K562 (cell line): ENCODE results near the gene CCDC174. TPM values are rescaled to one million over a fixed set of nuclear protein-coding genes. Genes with fewer than 3 reads are reported as not detected.
A peak's percentile ranks its signal among the peaks of the same experiment; 100 is the strongest.

Source experiments
- ATAC-seq: fragments of 200-7000 bp; cut with Tn5 transposase; 3 replicates; pipeline ENCODE4 v1.9.1; 2020; ENCODE audit warnings: moderate library complexity
- BruUV-seq: library from RNA; stranded (reverse); fragments of 400-500 nt; replicated peaks from 2 replicates; lab custom pipeline; 2021; lab: Mats Ljungman, UMichigan
- CTCF ChIA-PET: fragments of 300-600 bp; formaldehyde crosslinking; extraction: SDS; loops from one replicate; lab custom pipeline; 2021; ENCODE audit warnings: low intra/inter-chr PET ratio; lab: Yijun Ruan, JAX
- POLR2A ChIA-PET: fragments of 300-600, 350-650 bp; sonication (Branson Sonifier 250); formaldehyde crosslinking; extraction: SDS; loops from one replicate; lab custom pipeline; 2021; ENCODE audit warnings: antibody characterized with exemption, inconsistent platforms; lab: Yijun Ruan, JAX
- DNase-seq, 4 experiments: peaks; one replicate each; pipeline versions ENCODE4 v3.0.0 to v3.0.0-alpha.2; 2011 to 2018; ENCODE audit warnings: low spot score in 3 of 4, mixed read lengths in 3 of 4; ENCODE audit errors: extremely low read depth in 1 of 4
- FAIRE-seq: peaks from 2 replicates; lab custom pipeline; 2011; peaks lifted over from hg19 to GRCh38; lab: Jason Lieb, UNC
- H2AFZ ChIP-seq: 2 replicates; pipeline ENCODE4 v1.6.0; 2011; ENCODE audit warnings: low read depth, low read length, control low read depth, inconsistent platforms
- H3K27ac ChIP-seq: fragments of 200-600 bp; 3 replicates; pipeline ENCODE4 v1.8.0; 2011; ENCODE audit warnings: low read depth, mild to moderate bottlenecking, control low read depth, inconsistent platforms, low read length, moderate library complexity, mixed read lengths; ENCODE audit errors: extremely low read depth
- H3K27me3 ChIP-seq, 2 experiments: fragments of 300-600 bp in 1 of 2; 2 replicates in 1 of 2; 3 replicates in 1 of 2; pipeline versions ENCODE4 v1.6.0 to v1.8.0; 2011; ENCODE audit warnings: inconsistent platforms in 2 of 2, low read length in 2 of 2, mild to moderate bottlenecking in 1 of 2, mixed read lengths in 1 of 2, moderate library complexity in 1 of 2; ENCODE audit not compliant: control insufficient read depth in 2 of 2, insufficient read depth in 2 of 2
- H3K36me3 ChIP-seq: fragments of 300-600 bp; 3 replicates; pipeline ENCODE4 v1.8.0; 2011; ENCODE audit warnings: mild to moderate bottlenecking, low read length, inconsistent platforms; ENCODE audit not compliant: control insufficient read depth, insufficient read depth
- H3K4me1 ChIP-seq, 2 experiments: fragments of 200-600 bp in 1 of 2; replicated peaks in 1 of 2; 2 replicates in 1 of 2; 3 replicates in 1 of 2; pipeline versions ENCODE4 v1.5.1 to v1.8.0; 2011; ENCODE audit warnings: inconsistent platforms in 2 of 2, low read length in 2 of 2, mild to moderate bottlenecking in 1 of 2, mixed read lengths in 1 of 2, moderate library complexity in 1 of 2; ENCODE audit not compliant: control insufficient read depth in 2 of 2, insufficient read depth in 2 of 2
- H3K4me2 ChIP-seq: 2 replicates; pipeline ENCODE4 v1.6.1; 2011; ENCODE audit warnings: low read length, control low read depth, inconsistent platforms, mixed read lengths; ENCODE audit not compliant: insufficient read depth
- H3K4me3 ChIP-seq: fragments of 200-600 bp; sonication (generic), shearing (Covaris generic); 2 replicates; pipeline ENCODE4 v1.5.1; 2016; ENCODE audit warnings: control low read depth, inconsistent platforms
- H3K79me2 ChIP-seq: fragments of 200-600 bp; 3 replicates; pipeline ENCODE4 v1.8.0; 2011; ENCODE audit warnings: low read length, inconsistent platforms; ENCODE audit not compliant: control insufficient read depth, insufficient read depth
- H3K9ac ChIP-seq, 2 experiments: 2 replicates each; pipeline versions ENCODE4 v1.6.0 to v1.6.1; 2011; ENCODE audit warnings: low read depth in 2 of 2, low read length in 2 of 2, control low read depth in 1 of 2, inconsistent platforms in 1 of 2, mild to moderate bottlenecking in 1 of 2, mixed read lengths in 1 of 2; ENCODE audit not compliant: insufficient read depth in 1 of 2
- H3K9me1 ChIP-seq: one replicate; pipeline ENCODE4 v1.6.0; 2011; ENCODE audit warnings: inconsistent platforms, mild to moderate bottlenecking, low read length, moderate library complexity; ENCODE audit not compliant: control insufficient read depth, insufficient read depth
- H3K9me3 ChIP-seq: replicated peaks from 2 replicates; pipeline ENCODE4 v1.5.1; 2011; ENCODE audit warnings: low read depth, low read length, inconsistent platforms; ENCODE audit not compliant: control insufficient read depth, insufficient read depth
- H4K20me1 ChIP-seq: replicated peaks from 2 replicates; pipeline ENCODE4 v1.6.1; 2011; ENCODE audit warnings: low read length, inconsistent platforms, mixed read lengths; ENCODE audit not compliant: control insufficient read depth, insufficient read depth
- ASH1L ChIP-seq: fragments of 450-650 bp; IDR thresholded peaks from 2 replicates; pipeline ENCODE4 v1.6.1; 2018; ENCODE audit warnings: borderline replicate concordance, mild to moderate bottlenecking, low read depth; ENCODE audit not compliant: partially characterized antibody
- BHLHE40 ChIP-seq: IDR thresholded peaks from 2 replicates; pipeline ENCODE4 v1.6.1; 2011; ENCODE audit warnings: low read length, improper control_type of control experiment
- GABPB1 ChIP-seq: sonication (generic); formaldehyde crosslinking; IDR thresholded peaks from 2 replicates; pipeline ENCODE4 v1.8.0; 2022; ENCODE audit warnings: mild to moderate bottlenecking, missing genetic modification reagents
- HCFC1 ChIP-seq: IDR thresholded peaks from 2 replicates; pipeline ENCODE4 v1.6.1; 2012; ENCODE audit warnings: low read depth, low read length, improper control_type of control experiment
- ILK ChIP-seq: fragments of 450-650 bp; IDR thresholded peaks from 2 replicates; pipeline ENCODE4 v1.6.1; 2016; ENCODE audit warnings: missing genetic modification characterization, low read depth, mild to moderate bottlenecking, missing compliant biosample characterization, moderate library complexity, borderline replicate concordance
- KLF10 ChIP-seq: fragments of 250-450 bp; sonication (Bioruptor Pico); IDR thresholded peaks from 2 replicates; pipeline ENCODE4 v1.6.1; 2021; ENCODE audit warnings: matching md5 sums
- NONO ChIP-seq, 2 experiments: fragments of 200-400 bp in 1 of 2; fragments of 450-650 bp in 1 of 2; formaldehyde crosslinking in 1 of 2; IDR thresholded peaks; 2 replicates each; pipeline ENCODE4 v1.6.1; 2017; ENCODE audit warnings: low read depth in 2 of 2, mild to moderate bottlenecking in 2 of 2, moderate library complexity in 2 of 2, low read length in 1 of 2
- NR2F6 ChIP-seq: fragments of 450-650 bp; formaldehyde crosslinking; IDR thresholded peaks from 2 replicates; pipeline ENCODE4 v1.4.0; 2020; ENCODE audit warnings: mild to moderate bottlenecking
- PRMT5 ChIP-seq: sonication (generic); formaldehyde crosslinking; IDR thresholded peaks from 2 replicates; pipeline ENCODE4 v1.5.0; 2020; ENCODE audit warnings: missing genetic modification reagents
- RFX1 ChIP-seq: fragments of 450-650 bp; IDR thresholded peaks from 2 replicates; pipeline ENCODE4 v1.6.1; 2016; ENCODE audit warnings: mild to moderate bottlenecking, moderate library complexity
- ZNF217 ChIP-seq: sonication (generic); formaldehyde crosslinking; IDR thresholded peaks from 2 replicates; pipeline ENCODE4 v1.8.0; 2022; ENCODE audit warnings: mild to moderate bottlenecking, missing genetic modification reagents
- ZNF282 ChIP-seq: sonication (generic); formaldehyde crosslinking; IDR thresholded peaks from 2 replicates; pipeline ENCODE4 v1.8.1; 2023; ENCODE audit warnings: missing genetic modification reagents
- WGBS: fragments of 100-300 bp; shearing (Covaris generic); methylation state at CpG from one replicate; pipeline ENCODE4 v1.1.6; 2016; ENCODE audit warnings: low coverage, mixed read lengths; ENCODE audit not compliant: insufficient coverage; ENCODE audit errors: missing lambda C conversion rate; 5-methylcytosine and 5-hydroxymethylcytosine counted together
- in situ Hi-C: fragments of 300-500 bp; cut with MboI; formaldehyde crosslinking; loops from 4 replicates; pipeline ENCODE4 v1.15.0; 2018; ENCODE audit warnings: inconsistent platforms, mixed read lengths
- intact Hi-C: fragments of 100-400 bp; cut with micrococcal nuclease; formaldehyde crosslinking; loops from 2 replicates; pipeline ENCODE4 v1.14.2; 2022
- polyA plus RNA-seq, 8 experiments: library from polyadenylated mRNA; depleted of rRNA in 4 of 8; stranded (reverse) in 5 of 8; unstranded in 3 of 8; fragments of >200 nt; fragmentation: Nextera tagmentation in 2 of 8; fragmentation: Illumina TruSeq in 1 of 8; extraction: Ambion mirVana in 2 of 8; extraction: Trizol in 1 of 8; gene quantifications; 2 replicates each; pipeline versions ENCODE4 v1.2.1 to v1.2.3, GENCODE V29; 2011 to 2014; ENCODE audit warnings: inconsistent platforms in 1 of 8, missing spikeins in 1 of 8
- total RNA-seq, 7 experiments: library from RNA; depleted of rRNA in 6 of 7; stranded (reverse); fragments of >200 nt in 6 of 7; fragmentation: Illumina TruSeq in 2 of 7; extraction: Trizol in 2 of 7; gene quantifications; 2 replicates each; pipeline versions ENCODE4 v1.2.1 to v1.2.3, GENCODE V29; 2011 to 2021; ENCODE audit warnings: low replicate concordance in 1 of 7
- TF ChIP-seq, protein P1 (sequence below): sonication (generic); formaldehyde crosslinking; IDR thresholded peaks from 2 replicates; pipeline ENCODE4 v1.8.0; 2022; ENCODE audit warnings: mild to moderate bottlenecking, missing genetic modification reagents
- TF ChIP-seq, protein P2 (sequence below): fragments of 450-650 bp; IDR thresholded peaks from 2 replicates; pipeline ENCODE4 v1.7.0; 2016; ENCODE audit warnings: borderline replicate concordance
- TF ChIP-seq, protein P3 (sequence below): fragments of 250-450 bp; sonication (Bioruptor Pico); IDR thresholded peaks from 2 replicates; pipeline ENCODE4 v1.5.0; 2021
- TF ChIP-seq, protein P4 (sequence below): fragments of 200-800 bp; sonication (Bioruptor generic); IDR thresholded peaks from 2 replicates; pipeline ENCODE4 v1.6.1; 2017; ENCODE audit warnings: missing genetic modification characterization, missing compliant biosample characterization
- TF ChIP-seq, protein P5 (sequence below): fragments of 450-650 bp; formaldehyde crosslinking; IDR thresholded peaks from 2 replicates; pipeline ENCODE4 v1.4.0; 2020; ENCODE audit warnings: mild to moderate bottlenecking, moderate library complexity

CCDC174 gene
- total and polyA plus RNA-seq, 9 of the 15 experiments (the other 6 are each of a cell fraction or from before 2014, with no cell fraction given): 7.4 to 41.0 (median 28.5) TPM

DNA sequence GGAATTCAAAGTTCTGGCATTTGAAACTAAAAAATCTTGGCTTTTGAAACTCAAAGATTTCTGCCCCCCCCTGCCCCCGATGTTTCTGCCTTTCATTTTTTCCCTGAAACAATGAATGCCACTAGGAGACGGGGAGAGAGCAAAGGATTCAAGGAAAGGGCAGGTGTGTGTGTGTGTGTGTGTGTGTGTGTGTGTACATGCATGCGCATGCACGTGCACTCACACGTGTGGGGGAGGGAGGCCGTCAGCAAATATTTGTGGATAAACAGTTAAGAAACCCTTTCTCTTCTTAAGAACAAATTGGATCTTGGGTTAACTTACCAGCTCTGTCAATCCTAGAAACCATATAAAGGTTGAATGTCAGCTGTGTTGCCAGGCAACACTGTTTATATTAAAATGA is 29.2 kb upstream of the CCDC174 start:
- ChIA-PET CTCF (no interaction called here), POLR2A (interaction anchor here (0.8 kb wide), 1 partner anchor 8 kb away, joined by 5 read pairs; no protein-coding TSS in a partner anchor)
- no peak for DNase-seq
- WGBS: 6% methylated on average over 6 of the region's 6 CpGs
- Histone ChIP-seq H3K36me3 (no peaks in the 10 kb centered on the region), H2AFZ (no peak overlapping the region), H3K27ac (no peak overlapping the region), H3K9me1 (no peaks in the 10 kb centered on the region), H3K9me3 (no peaks in the 10 kb centered on the region), H3K4me2 (no peak overlapping the region), H3K79me2 (no peaks in the 10 kb centered on the region), H3K27me3 (peaks cover 26 to 55% of the 10 kb centered on the region in 2 experiments), H3K4me3 (no peak overlapping the region), H3K9ac (no peak overlapping the region), H4K20me1 (no peaks in the 10 kb centered on the region; the same call in 1 of the 2 replicates), H3K4me1 (peaks cover 2 to 7% of the 10 kb centered on the region in 2 experiments; a peak in 2 of 5 replicates)
- no peak for ATAC-seq
- in situ Hi-C loops: no loop called here
- intact Hi-C loops: no loop called here
- FAIRE-seq: no peak
- no TSS peak for BruUV-seq
- TF ChIP-seq ILK: no peak
- no peak for TF ChIP-seq ZNF282 (CRISPR knock-in tag)
- TF ChIP-seq, protein P1, sequence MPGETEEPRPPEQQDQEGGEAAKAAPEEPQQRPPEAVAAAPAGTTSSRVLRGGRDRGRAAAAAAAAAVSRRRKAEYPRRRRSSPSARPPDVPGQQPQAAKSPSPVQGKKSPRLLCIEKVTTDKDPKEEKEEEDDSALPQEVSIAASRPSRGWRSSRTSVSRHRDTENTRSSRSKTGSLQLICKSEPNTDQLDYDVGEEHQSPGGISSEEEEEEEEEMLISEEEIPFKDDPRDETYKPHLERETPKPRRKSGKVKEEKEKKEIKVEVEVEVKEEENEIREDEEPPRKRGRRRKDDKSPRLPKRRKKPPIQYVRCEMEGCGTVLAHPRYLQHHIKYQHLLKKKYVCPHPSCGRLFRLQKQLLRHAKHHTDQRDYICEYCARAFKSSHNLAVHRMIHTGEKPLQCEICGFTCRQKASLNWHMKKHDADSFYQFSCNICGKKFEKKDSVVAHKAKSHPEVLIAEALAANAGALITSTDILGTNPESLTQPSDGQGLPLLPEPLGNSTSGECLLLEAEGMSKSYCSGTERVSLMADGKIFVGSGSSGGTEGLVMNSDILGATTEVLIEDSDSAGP (CRISPR knock-in tag): no peak
- TF ChIP-seq ZNF217 (CRISPR knock-in tag): no peak
- TF ChIP-seq, protein P2, sequence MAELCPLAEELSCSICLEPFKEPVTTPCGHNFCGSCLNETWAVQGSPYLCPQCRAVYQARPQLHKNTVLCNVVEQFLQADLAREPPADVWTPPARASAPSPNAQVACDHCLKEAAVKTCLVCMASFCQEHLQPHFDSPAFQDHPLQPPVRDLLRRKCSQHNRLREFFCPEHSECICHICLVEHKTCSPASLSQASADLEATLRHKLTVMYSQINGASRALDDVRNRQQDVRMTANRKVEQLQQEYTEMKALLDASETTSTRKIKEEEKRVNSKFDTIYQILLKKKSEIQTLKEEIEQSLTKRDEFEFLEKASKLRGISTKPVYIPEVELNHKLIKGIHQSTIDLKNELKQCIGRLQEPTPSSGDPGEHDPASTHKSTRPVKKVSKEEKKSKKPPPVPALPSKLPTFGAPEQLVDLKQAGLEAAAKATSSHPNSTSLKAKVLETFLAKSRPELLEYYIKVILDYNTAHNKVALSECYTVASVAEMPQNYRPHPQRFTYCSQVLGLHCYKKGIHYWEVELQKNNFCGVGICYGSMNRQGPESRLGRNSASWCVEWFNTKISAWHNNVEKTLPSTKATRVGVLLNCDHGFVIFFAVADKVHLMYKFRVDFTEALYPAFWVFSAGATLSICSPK: no peak
- TF ChIP-seq RFX1: peak; percentile 54
- TF ChIP-seq BHLHE40: peak; percentile 70
- no peak for TF ChIP-seq GABPB1 (CRISPR knock-in tag)
- TF ChIP-seq PRMT5 (CRISPR knock-in tag): no peak
- no peak for TF ChIP-seq ASH1L
- TF ChIP-seq, protein P3, sequence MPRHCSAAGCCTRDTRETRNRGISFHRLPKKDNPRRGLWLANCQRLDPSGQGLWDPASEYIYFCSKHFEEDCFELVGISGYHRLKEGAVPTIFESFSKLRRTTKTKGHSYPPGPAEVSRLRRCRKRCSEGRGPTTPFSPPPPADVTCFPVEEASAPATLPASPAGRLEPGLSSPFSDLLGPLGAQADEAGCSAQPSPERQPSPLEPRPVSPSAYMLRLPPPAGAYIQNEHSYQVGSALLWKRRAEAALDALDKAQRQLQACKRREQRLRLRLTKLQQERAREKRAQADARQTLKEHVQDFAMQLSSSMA: no peak
- no peak for TF ChIP-seq NONO (IDR thresholded peaks at IDR 0.05; ENCODE audit: low read depth in 2 of 2, low read length in 1 of 2)
- TF ChIP-seq, protein P4, sequence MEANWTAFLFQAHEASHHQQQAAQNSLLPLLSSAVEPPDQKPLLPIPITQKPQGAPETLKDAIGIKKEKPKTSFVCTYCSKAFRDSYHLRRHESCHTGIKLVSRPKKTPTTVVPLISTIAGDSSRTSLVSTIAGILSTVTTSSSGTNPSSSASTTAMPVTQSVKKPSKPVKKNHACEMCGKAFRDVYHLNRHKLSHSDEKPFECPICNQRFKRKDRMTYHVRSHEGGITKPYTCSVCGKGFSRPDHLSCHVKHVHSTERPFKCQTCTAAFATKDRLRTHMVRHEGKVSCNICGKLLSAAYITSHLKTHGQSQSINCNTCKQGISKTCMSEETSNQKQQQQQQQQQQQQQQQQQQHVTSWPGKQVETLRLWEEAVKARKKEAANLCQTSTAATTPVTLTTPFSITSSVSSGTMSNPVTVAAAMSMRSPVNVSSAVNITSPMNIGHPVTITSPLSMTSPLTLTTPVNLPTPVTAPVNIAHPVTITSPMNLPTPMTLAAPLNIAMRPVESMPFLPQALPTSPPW: no peak
- TF ChIP-seq, protein P5, sequence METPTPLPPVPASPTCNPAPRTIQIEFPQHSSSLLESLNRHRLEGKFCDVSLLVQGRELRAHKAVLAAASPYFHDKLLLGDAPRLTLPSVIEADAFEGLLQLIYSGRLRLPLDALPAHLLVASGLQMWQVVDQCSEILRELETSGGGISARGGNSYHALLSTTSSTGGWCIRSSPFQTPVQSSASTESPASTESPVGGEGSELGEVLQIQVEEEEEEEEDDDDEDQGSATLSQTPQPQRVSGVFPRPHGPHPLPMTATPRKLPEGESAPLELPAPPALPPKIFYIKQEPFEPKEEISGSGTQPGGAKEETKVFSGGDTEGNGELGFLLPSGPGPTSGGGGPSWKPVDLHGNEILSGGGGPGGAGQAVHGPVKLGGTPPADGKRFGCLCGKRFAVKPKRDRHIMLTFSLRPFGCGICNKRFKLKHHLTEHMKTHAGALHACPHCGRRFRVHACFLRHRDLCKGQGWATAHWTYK (CRISPR knock-in tag): no peak
- TF ChIP-seq HCFC1: no peak
- TF ChIP-seq NR2F6: no peak
- TF ChIP-seq KLF10 (CRISPR knock-in tag): no peak
